Stimulated activated naive B cell treated with anti-CD40 and anti-IgM and Interleukin-4, amounts not matched to agents 10 μg/mL and 1 μg/mL and 100 μg/mL, for 72 hours (primary cell): Measurements from ENCODE around the gene SNX7.

Experiments
- ATAC-seq, 2 donors: fragments of 150-1000 bp; cut with Tn5 transposase; replicated peaks; 2 replicates each; pipeline ENCODE4 v1.10.0; 2021; ENCODE audit warnings: moderate library complexity in 1 of 2
- DNase-seq: peaks from one replicate; pipeline ENCODE4 v3.0.0; 2021
- H3K27ac Mint-ChIP-seq: one replicate; pipeline ENCODE4 v1.8.0; 2022; ENCODE audit warnings: mild to moderate bottlenecking, mixed read lengths
- H3K27me3 Mint-ChIP-seq, 2 donors: one replicate each; pipeline ENCODE4 v1.8.0; 2022; ENCODE audit warnings: mixed read lengths in 2 of 2
- H3K36me3 Mint-ChIP-seq, 2 donors: one replicate each; pipeline ENCODE4 v1.8.0; 2022; ENCODE audit warnings: mixed read lengths in 2 of 2, mild to moderate bottlenecking in 1 of 2
- H3K4me1 Mint-ChIP-seq, 2 donors: one replicate each; pipeline ENCODE4 v1.8.0; 2022; ENCODE audit warnings: mixed read lengths in 2 of 2, mild to moderate bottlenecking in 1 of 2
- H3K4me3 Mint-ChIP-seq, 2 donors: one replicate each; pipeline ENCODE4 v1.8.0; 2022; ENCODE audit warnings: mild to moderate bottlenecking in 2 of 2, mixed read lengths in 2 of 2, moderate library complexity in 1 of 2
- H3K9me3 Mint-ChIP-seq, 2 donors: one replicate each; pipeline ENCODE4 v1.8.0; 2022; ENCODE audit warnings: mixed read lengths in 2 of 2, mild to moderate bottlenecking in 1 of 2

SNX7 gene

DNA sequence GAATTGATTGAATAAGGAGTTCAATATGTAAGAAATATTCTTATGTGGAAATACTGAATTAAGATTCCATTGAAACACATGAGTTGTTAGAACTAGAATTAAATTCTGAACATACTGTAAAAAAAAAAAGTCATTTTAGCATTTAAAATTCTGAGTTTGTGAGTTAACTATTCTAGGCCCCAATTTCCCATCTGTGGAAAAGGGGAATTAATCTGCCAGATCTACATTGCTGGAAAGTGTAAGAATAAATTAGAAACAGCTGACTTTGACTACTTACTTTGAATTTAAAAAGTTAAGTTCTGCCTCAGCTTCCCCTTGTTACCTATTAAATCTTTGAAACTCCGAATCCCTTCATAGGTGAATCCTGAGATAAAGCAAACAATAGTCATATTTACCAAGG is 103.0 kb downstream of the SNX7 start:
- ATAC-seq, result no peak
- no peak overlapping the region for H3K27ac Mint-ChIP-seq
- no peaks in the 10 kb centered on the region for H3K27me3 Mint-ChIP-seq
- peaks cover 7 to 9% of the 10 kb centered on the region in 2 donors for H3K4me1 Mint-ChIP-seq
- DNase-seq, result no peak
- no peak overlapping the region for H3K4me3 Mint-ChIP-seq
- no peaks in the 10 kb centered on the region for H3K9me3 Mint-ChIP-seq
- H3K36me3 Mint-ChIP-seq, result no peaks in the 10 kb centered on the region

- peaks cover 7 to 9% of the 10 kb centered on the region in 2 donors for H3K4me1 Mint-ChIP-seq
- peak overlapping the region; percentile 11 for H3K27ac Mint-ChIP-seq
- no peaks in the 10 kb centered on the region for H3K27me3 Mint-ChIP-seq
- ATAC-seq (peak; percentile 95 to 97), DNase-seq (no peak)
- no peak overlapping the region for H3K4me3 Mint-ChIP-seq
- no peaks in the 10 kb centered on the region for H3K9me3 Mint-ChIP-seq
- no peaks in the 10 kb centered on the region for H3K36me3 Mint-ChIP-seq
These were observed 104.7 kb downstream of the SNX7 start for GRCh38 chr1:98766255-98766654.

DNA sequence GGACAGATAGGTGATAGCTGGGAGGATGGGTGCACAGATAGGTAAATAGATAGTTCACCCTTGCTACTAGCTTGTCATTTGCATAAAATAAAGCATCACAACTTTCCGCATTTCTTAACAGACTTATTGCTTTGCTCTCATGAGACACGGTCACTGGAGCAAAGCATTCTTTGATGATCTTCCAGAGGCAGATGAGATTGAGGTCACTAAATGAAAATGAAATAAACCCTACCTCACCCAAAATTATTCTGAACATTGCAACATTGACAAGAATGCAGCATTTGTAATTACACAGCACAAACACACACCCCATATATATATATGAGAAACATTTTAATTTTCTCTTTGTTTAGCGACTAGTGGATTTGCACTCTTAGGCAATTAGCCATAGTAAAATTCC is 107.6 kb downstream of the SNX7 start:
- no peaks in the 10 kb centered on the region for H3K36me3 Mint-ChIP-seq
- H3K27me3 Mint-ChIP-seq, result peaks cover 0 to 4% of the 10 kb centered on the region in 2 donors
- ATAC-seq (no peak), DNase-seq (no peak)
- no peak overlapping the region for H3K27ac Mint-ChIP-seq
- no peaks in the 10 kb centered on the region for H3K9me3 Mint-ChIP-seq
- H3K4me1 Mint-ChIP-seq, result peaks cover 7 to 9% of the 10 kb centered on the region in 2 donors
- no peak overlapping the region for H3K4me3 Mint-ChIP-seq

DNA sequence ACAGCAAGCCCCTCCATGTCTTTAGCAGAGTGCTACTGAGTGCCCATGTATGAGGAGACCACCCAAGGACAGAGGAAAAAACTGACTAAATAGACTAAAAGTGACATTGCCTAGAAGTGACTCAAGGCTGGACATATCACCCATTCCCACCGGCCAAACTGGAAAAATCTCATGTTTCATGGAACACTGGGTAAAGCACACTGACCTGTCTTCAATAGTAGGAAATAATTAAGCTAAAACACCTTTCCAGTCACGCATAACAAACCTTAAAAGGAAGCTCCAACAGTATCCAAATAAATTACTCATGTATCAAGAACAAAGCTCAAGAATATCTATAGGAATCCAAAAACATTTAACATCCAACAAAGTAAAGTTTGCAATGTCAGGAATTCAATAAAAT is 120.4 kb downstream of the SNX7 start:
- no peak for DNase-seq
- H3K36me3 Mint-ChIP-seq, result peaks cover 0 to 6% of the 10 kb centered on the region in 2 donors
- H3K4me3 Mint-ChIP-seq, result no peak overlapping the region
- H3K9me3 Mint-ChIP-seq, result peaks cover 11 to 13% of the 10 kb centered on the region in 2 donors
- no peak for ATAC-seq
- H3K4me1 Mint-ChIP-seq, result no peaks in the 10 kb centered on the region
- peaks cover 9 to 10% of the 10 kb centered on the region in 2 donors for H3K27me3 Mint-ChIP-seq
- no peak overlapping the region for H3K27ac Mint-ChIP-seq

GRCh38 chr1:98783821-98784220 is 122.3 kb downstream of the SNX7 start:
- Mint-ChIP-seq H3K27ac (no peak overlapping the region), H3K4me3 (no peak overlapping the region), H3K36me3 (peaks cover 0 to 6% of the 10 kb centered on the region in 2 donors), H3K9me3 (peaks cover 12 to 13% of the 10 kb centered on the region in 2 donors), H3K27me3 (peaks cover 3 to 7% of the 10 kb centered on the region in 2 donors), H3K4me1 (no peaks in the 10 kb centered on the region)
- DNase-seq (no peak), ATAC-seq (no peak)

DNA sequence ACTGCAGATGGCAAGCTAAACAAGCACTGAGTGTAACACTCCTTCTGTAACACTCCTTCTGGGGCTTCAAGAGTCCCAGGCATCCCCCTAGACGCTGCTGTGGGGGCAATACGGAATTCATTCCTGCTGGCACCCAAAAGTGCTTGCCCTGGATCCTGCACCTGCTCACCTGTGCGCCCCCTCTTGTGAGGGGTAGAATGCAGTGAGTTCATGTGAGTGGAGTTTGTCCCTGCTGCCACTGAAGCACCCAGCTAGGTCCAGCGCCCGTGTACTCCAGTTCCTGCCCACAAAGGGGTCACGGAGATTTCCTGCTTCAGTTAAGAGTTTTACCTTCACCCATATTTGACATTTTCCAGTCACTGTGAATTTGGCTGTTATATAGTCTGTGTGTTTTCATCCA is 130.0 kb downstream of the SNX7 start:
- DNase-seq, result no peak
- no peak overlapping the region for H3K27ac Mint-ChIP-seq
- H3K4me1 Mint-ChIP-seq, result peaks cover 0 to 3% of the 10 kb centered on the region in 2 donors
- no peaks in the 10 kb centered on the region for H3K36me3 Mint-ChIP-seq
- ATAC-seq, result no peak
- H3K9me3 Mint-ChIP-seq, result peaks cover 4 to 5% of the 10 kb centered on the region in 2 donors
- H3K4me3 Mint-ChIP-seq, result no peak overlapping the region
- H3K27me3 Mint-ChIP-seq, result no peaks in the 10 kb centered on the region

- Mint-ChIP-seq H3K36me3 (no peaks in the 10 kb centered on the region), H3K4me1 (peaks cover 0 to 5% of the 10 kb centered on the region in 2 donors), H3K27ac (no peak overlapping the region), H3K9me3 (no peaks in the 10 kb centered on the region), H3K4me3 (no peak overlapping the region), H3K27me3 (peaks cover 0 to 5% of the 10 kb centered on the region in 2 donors)
- DNase-seq (no peak), ATAC-seq (no peak)
These were observed 130.6 kb downstream of the SNX7 start for GRCh38 chr1:98792123-98792522.

DNA sequence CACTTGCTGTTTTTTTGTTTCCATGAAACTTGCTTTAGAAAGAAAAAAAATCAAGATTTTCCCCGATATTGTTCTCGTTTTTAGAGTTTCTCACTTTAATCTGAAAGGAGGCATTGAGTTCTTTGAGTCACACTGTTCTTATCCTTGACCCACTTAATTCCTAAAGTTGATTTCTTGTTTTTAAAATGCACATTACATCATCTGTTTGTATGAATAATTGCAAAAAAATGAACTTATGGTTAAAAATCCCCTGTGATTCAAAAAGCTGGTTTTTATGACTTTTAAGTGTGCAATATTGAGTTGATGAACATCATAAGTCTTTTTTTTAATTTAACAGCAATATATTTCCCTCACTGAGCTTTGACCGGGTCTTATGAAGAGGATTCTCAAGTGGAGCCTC is 131.6 kb downstream of the SNX7 start:
- Mint-ChIP-seq H3K36me3 (no peaks in the 10 kb centered on the region), H3K4me1 (peaks cover 2 to 6% of the 10 kb centered on the region in 2 donors), H3K27me3 (peaks cover 0 to 5% of the 10 kb centered on the region in 2 donors), H3K27ac (no peak overlapping the region), H3K9me3 (no peaks in the 10 kb centered on the region), H3K4me3 (no peak overlapping the region)
- DNase-seq (no peak), ATAC-seq (no peak)

- Mint-ChIP-seq H3K9me3 (peaks cover 0 to under 1% of the 10 kb centered on the region in 2 donors), H3K36me3 (no peaks in the 10 kb centered on the region), H3K27me3 (peaks cover 0 to 5% of the 10 kb centered on the region in 2 donors), H3K4me1 (peaks cover 6% of the 10 kb centered on the region in 2 donors), H3K27ac (peak overlapping the region; percentile 49), H3K4me3 (no peak overlapping the region)
- DNase-seq, result peak; percentile 26
- ATAC-seq, result peak; percentile 94 to 99
These were observed 132.8 kb downstream of the SNX7 start for GRCh38 chr1:98794196-98794886.

GRCh38 chr1:98796049-98796448 is 134.5 kb downstream of the SNX7 start:
- Mint-ChIP-seq H3K27me3 (peaks cover 0 to 5% of the 10 kb centered on the region in 2 donors), H3K9me3 (peaks cover 0 to 1% of the 10 kb centered on the region in 2 donors), H3K27ac (no peak overlapping the region)

GRCh38 chr1:98797506-98797905 is 136.0 kb downstream of the SNX7 start:
- H3K4me3 Mint-ChIP-seq, result no peak overlapping the region
- H3K9me3 Mint-ChIP-seq, result peaks cover 0 to 1% of the 10 kb centered on the region in 2 donors
- ATAC-seq, result no peak
- H3K36me3 Mint-ChIP-seq, result no peaks in the 10 kb centered on the region
- no peak for DNase-seq
- H3K4me1 Mint-ChIP-seq, result peaks cover 6% of the 10 kb centered on the region in 2 donors
- H3K27me3 Mint-ChIP-seq, result peaks cover 0 to 5% of the 10 kb centered on the region in 2 donors
- H3K27ac Mint-ChIP-seq, result no peak overlapping the region

More at GRCh38 chr1:98796049-98796448, 134.5 kb downstream of the SNX7 start:
- Mint-ChIP-seq H3K4me3 (no peak overlapping the region), H3K36me3 (no peaks in the 10 kb centered on the region), H3K4me1 (peaks cover 6% of the 10 kb centered on the region in 2 donors)
- DNase-seq (no peak), ATAC-seq (no peak)
